Activated CD4-positive, alpha-beta T cell treated with anti-CD3 and anti-CD28 coated beads, Interleukin-2, amount 50 U/mL, for 16 hours (primary cell): ENCODE results near the gene PARP9.

ENCODE experiments used
- DNase-seq: peaks from one replicate; pipeline ENCODE4 v3.0.0-alpha.2; 2020

The PARP9 gene

GRCh38 chr3:122564155-122564912 is at the start of gene PARP9, which contains the start of gene DTX3L:
TSS of gene PARP9 (minus strand) at chr3:122564300. CDS start at chr3:122559620, 4,680 bp downstream.
TSS of gene DTX3L (plus strand) at chr3:122564338. CDS start at chr3:122564427, 89 bp downstream.
- DNase-seq: peak; percentile 83

GRCh38 chr3:122612696-122613095 is 48.6 kb upstream of the PARP9 start:
- DNase-seq: no peak

GRCh38 chr3:122609798-122610559 is 45.9 kb upstream of the PARP9 start:
- peak; percentile 94 for DNase-seq

- no peak for DNase-seq
Measured at GRCh38 chr3:122608916-122609315, 44.8 kb upstream of the PARP9 start.

- DNase-seq: no peak
Measured at GRCh38 chr3:122606330-122606729, 42.2 kb upstream of the PARP9 start.

- DNase-seq: no peak
Measured at GRCh38 chr3:122603056-122603455, 39.0 kb upstream of the PARP9 start.

GRCh38 chr3:122602011-122602710 is 38.1 kb upstream of the PARP9 start:
- DNase-seq: no peak

- no peak for DNase-seq
Measured at GRCh38 chr3:122598556-122598955, 34.5 kb upstream of the PARP9 start.

GRCh38 chr3:122598151-122598550 is 34.1 kb upstream of the PARP9 start:
- no peak for DNase-seq

- DNase-seq: no peak
Measured at GRCh38 chr3:122594025-122594424, 29.9 kb upstream of the PARP9 start.

GRCh38 chr3:122590610-122591009 is 26.5 kb upstream of the PARP9 start:
- DNase-seq: no peak

- peak; percentile 29 for DNase-seq
Measured at GRCh38 chr3:122589297-122589696, 25.2 kb upstream of the PARP9 start.

- DNase-seq: no peak
Measured at GRCh38 chr3:122587572-122587971, 23.5 kb upstream of the PARP9 start.

- DNase-seq: no peak
Measured at GRCh38 chr3:122586773-122587485, 22.8 kb upstream of the PARP9 start.

- no peak for DNase-seq
Measured at GRCh38 chr3:122586098-122586497, 22.0 kb upstream of the PARP9 start.

- no peak for DNase-seq
Measured at GRCh38 chr3:122582390-122582789, 18.3 kb upstream of the PARP9 start.

- no peak for DNase-seq
Measured at GRCh38 chr3:122581622-122582021, 17.5 kb upstream of the PARP9 start.

- no peak for DNase-seq
Measured at GRCh38 chr3:122580470-122580869, 16.4 kb upstream of the PARP9 start.

GRCh38 chr3:122578069-122578740 is 14.1 kb upstream of the PARP9 start:
- DNase-seq: no peak

- peak; percentile 61 for DNase-seq
Measured at GRCh38 chr3:122577409-122578031, 13.4 kb upstream of the PARP9 start, which contains the start of gene PARP15. TSS of gene PARP15 (plus strand) at chr3:122577650. CDS start at chr3:122577668, 18 bp downstream.

- peak; percentile 62 for DNase-seq
Measured at GRCh38 chr3:122576174-122576940, 12.3 kb upstream of the PARP9 start.
